HG02623 (cell line): ENCODE data around the gene MIS18BP1.
"Not testable (repeated sequence)": the region's sequence is repeated elsewhere in the genome, so short reads cannot be mapped to it uniquely, and the experiment has no call there.

Experiments used
- ATAC-seq: cut with Tn5 transposase; IDR thresholded peaks from one replicate; pipeline ENCODE4 v1.9.1; 2021; ENCODE audit warnings: moderate library complexity; ENCODE audit not compliant: unreplicated experiment

The MIS18BP1 gene

DNA sequence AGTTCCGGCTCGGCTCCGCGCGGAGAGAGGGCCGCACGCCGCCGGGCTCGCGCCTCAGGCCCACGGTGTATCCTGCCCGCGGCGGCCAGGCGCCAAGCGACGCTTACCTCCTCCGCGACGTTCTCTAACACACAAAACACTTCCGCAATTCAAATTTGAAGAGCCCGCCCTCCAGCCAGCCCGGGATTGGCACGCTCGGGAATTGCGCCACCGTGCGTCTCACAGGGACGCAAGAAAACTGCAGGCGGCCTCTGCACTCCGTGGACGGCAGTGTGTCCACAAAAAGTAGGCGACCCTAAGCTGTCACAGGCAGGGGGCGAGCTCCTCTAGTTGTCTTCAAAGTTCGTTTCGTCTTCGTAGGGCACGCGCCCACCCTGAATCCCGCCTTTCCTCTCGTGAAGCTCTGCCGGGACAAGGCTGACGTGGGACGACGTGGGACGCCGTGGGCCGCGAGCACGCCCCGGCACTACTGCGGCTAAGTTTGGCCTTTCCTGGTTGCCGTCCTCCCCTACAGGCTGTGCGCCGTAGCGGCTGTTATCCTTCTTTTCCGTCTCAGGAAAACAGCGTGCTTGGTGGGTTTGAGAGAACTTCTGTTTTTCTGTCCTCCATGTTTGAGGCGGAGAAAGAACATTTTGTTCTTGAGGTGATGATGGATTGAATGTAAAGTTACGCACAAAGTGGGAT is at the start of gene MIS18BP1:
Gene MIS18BP1, minus strand, starts transcription at position 133 of the 684 bp plus-strand sequence. CDS start 5,916 bp downstream, outside the sequence.
- peak; percentile 70 for ATAC-seq

DNA sequence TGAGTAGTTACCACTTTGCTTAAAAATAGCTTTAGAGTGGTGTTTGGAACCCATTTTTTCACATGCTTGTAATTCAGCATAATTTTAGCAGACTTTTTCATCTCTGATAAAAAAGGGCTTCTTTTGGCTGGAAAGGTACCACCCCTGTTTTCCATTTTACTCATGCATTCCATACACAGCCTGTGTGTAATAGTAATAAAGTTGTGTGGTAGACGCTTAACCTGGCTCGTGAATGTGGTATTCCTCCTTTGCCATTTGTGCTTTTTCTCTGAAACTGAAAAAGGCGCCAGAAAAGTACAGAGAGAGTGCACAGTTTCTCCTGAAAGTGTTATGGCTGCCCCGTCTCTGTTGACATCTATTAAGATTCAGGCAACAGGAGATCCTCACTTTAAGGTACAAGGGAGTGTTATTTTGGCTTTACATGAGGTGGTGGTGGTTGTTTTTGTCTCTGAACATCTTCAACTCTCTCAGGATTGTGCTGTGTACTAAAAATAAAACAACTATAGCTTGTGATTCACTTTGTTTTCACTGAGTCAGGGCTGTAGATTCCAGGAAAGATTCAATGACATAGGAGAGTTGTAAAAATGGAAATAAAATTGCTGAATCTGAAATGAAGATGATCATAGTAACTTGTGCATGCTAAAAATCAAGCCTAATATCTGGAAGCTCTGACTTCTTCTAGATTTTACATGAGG is 45.6 kb upstream of the MIS18BP1 start:
- ATAC-seq: no peak

DNA sequence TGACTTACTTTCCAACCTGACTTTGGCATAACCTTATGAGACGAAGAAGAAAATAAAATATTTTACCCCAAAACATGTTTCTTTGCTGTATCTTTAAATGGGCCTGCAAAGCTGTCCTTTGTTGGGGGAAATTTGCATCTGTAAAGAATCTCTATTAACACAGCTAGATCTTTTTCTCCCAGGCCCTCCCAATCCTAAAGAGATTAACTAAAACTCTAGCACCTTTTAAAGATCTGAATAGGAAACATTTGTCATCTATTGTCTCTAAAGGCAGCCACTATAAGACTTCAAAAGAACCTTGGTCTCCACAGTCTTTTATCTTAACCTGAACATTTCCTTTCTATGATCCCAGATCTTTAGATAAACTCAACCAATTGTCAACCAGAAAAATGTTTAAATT is 41.8 kb upstream of the MIS18BP1 start:
- ATAC-seq: not testable (repeated sequence)

DNA sequence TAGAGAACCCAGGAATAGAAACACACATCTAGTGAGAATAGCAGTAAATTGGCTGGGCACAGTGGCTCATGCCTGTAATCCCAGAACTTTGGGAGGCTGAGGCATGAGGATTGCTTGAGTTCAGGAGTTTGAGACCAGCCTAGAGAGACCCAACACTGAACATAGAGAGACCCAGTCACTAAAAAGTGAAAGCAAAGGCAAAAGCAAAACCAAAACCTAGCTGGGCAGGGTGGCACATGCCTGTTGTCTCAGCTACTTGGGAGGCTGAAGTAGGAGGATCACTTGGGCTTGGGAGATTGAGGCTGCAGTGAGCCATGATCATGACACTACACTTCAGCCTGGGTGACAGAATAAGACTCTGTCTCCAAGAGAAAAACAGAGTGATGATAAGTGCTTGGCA is 37.5 kb upstream of the MIS18BP1 start:
- ATAC-seq: no peak

DNA sequence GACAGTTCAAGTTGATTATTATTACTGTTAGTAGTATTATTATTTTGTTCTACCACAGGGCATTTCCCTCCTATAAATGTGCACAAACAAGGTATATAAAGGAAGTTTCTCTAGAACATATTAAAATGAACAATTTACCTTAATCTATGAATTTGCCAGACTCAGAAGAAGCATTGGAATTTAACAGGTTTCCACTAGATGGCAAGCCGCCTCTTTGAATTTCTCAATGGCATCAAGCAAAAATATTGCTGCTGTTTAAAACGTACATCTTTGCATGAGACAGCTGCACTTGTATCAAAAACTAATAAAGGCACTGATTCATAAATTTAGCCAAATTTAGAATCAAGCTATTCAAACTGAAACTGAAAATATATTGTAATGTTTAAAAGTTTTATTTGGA is 34.6 kb upstream of the MIS18BP1 start:
- no peak for ATAC-seq

DNA sequence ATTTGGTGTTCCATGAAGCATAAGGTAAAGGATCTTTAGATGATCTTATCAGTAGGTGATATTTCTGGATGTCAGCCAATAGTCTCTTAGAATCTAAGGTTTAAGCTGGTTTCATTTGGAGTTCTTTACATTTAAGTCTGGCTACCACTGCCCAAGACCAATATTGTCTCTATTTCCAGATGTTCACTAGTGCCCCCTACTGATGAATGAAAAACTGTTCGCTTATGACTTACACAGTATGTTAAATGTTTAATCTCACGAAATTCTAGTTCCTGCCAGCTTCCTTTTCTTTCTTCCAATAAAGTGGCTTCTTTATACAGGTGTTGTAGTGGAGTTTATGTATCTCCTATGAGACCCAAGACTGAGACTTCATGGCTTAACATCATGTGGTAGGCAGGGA is 31.8 kb upstream of the MIS18BP1 start:
- ATAC-seq: no peak

DNA sequence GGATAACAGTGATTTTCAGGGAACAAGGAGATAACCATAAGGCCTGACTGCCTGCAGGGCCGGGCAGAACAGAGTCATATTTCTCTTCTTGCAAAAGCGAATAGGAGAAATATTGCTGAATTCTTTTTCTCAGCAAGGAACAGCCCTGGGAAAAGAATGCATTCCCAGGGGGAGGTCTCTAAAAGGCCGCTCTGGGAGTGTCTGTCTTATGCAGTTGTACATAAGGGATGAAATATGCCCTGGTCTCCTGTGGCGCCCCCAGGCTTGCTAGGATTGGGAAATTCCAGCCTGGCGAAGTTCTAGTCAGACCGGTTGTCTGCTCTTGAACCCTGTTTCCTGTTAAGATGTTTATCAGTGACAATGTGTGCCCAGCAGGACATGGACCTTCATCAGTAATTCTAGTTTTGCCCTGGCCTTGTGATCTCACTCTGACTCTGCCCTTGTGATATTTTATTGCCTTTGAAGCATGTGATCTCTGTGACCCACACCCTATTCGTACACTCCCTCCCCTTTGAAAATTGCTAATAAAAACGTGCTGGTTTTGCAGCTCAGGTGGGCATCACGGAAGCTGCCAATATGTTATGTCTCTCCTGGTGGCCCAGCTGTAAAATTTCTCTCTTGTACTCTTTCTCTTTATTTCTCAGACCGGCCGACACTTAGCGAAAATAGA is 28.9 kb upstream of the MIS18BP1 start:
- not testable (repeated sequence) for ATAC-seq

DNA sequence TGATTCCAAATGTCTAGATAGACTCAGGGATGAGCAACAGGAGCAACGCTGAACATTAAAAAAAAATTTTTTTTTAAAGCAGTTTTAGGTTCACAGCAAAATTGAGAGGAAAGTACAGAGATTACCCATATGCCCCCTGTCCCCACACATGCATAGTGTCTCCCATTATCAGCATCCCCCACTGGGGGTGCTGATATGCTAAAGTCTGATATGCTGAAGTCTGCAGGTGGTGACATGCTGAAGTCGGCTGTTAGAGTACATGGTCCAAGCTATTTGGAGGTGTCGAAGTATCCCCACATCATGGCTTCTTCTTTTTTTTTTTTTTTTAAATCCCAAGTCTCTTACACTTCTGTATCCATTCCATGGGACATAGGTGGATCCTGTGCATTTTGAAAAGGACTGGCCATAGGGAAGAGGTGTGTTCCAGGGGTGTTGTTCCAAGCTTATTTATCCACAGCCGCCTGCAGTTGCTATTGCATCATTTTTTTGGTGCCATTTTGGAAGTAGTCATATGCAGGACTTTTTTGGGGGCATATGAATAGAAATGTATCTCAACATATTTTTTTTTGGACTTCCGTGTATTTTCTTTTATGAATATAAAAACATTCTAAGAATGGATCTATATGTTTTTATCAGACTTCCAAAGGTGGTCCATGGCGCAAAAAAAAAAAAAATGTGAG is 19.0 kb upstream of the MIS18BP1 start:
- ATAC-seq: no peak

DNA sequence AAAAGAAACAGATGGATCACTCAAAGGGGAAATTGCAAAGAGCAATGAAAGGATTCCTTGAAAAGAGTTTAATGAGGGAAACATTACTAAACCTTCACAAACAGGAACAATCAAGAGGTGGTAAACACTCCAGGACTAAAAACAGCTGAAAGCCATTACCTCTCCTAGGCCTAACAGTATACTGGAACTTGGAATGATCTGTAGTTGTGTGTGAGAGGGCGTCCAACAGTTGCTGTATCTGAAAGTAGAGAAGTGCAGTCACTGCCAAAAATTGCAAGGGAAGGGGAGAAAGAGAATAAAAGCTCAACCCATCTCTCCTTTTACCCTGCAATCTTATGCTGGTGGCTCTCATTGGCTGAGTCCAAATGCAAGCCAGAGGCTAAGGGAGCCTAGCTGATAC is 17.0 kb upstream of the MIS18BP1 start:
- ATAC-seq: no peak

DNA sequence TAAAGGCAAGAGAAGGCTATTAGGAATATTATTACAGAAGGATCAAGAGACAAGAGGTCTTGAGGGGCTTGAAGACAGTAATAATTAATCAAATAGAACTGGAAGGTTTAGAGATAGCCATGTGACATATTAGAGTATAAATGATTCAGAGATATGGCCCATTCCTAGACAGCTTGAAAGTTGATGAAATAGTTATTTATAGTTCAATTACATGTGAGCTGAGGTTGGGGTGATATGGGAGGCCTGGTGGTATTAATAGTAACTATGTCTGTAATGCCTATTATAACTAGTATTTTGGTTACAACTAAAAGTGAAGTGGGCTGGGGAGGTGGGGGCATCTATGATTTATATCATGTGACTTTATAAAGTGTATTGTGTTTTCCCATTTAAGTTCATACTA is 14.1 kb upstream of the MIS18BP1 start:
- no peak for ATAC-seq

DNA sequence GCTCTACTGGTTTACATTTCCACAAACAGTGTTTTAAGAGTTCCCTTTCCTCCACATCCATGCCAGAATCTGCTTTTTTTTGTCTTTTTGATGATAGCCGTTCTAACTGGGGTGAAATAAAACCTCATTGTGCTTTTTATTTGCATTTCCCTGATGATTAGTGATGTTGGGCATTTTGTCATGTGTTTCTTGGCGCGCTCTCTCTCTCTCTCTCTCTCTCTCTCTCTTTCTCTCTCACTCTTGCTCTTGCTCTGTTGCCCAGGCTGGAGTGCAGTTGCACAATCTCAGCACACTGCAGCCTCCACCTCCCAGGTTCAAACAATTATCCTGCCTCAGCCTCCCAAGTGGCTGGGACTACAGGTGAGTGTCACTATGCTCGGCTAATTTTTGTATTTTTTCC is 9.6 kb upstream of the MIS18BP1 start:
- ATAC-seq: no peak

DNA sequence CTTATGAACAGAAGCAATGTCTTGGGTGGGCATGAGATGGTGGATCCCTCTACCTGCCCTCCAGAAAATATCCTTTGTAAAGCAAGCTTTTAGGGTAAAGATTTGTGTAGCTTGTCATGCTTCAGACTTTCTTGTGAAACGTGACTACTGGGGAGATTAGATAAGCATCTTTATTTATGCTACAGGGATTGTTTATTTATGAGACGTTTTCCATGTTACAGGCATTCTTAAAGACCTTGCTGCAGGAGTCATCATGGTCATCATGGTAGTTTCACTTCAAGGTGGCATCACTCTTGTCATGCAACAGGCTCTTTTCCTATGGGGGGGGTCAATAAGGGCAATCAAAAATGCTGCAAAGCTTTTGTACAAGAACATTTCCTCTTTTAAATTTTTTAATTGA is 8.2 kb upstream of the MIS18BP1 start:
- no peak for ATAC-seq

DNA sequence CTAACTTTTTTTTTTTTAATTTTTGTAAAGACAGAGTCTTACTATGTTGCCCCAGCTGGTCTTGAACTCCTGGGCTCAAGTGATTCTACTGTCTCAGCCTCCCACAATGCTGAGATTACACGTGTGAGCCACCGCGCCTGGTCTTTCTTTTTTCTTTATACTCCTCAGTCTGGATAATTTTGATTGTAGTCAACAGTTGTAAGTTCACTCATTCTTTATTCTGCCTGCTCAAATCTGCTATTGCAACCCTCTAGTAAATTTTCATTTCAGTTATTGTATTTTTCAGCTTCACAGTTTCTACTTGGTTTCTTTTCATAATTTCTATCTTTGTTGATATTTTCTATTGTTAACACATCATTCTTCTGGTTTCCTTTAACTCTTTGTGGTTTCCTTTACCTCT is 5.8 kb upstream of the MIS18BP1 start:
- no peak for ATAC-seq

DNA sequence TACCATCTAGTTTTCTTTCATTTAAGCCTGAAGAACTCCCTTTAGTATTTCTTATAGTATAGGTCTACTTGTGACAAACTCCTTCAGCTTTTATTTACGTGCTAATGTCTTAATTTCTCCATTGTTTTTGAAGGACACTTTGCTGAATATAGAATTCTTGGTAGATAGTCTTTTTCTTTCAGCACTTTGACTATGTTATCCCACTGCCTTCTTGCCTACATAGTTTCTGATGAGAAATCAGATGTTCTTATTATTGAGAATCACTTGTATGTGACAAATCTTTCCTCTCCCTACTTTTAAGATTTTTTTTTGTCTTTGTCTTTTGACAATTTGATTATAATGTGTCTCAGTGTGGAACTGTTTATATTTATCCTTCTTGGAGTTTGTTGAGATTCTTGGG is 5.1 kb upstream of the MIS18BP1 start:
- no peak for ATAC-seq

DNA sequence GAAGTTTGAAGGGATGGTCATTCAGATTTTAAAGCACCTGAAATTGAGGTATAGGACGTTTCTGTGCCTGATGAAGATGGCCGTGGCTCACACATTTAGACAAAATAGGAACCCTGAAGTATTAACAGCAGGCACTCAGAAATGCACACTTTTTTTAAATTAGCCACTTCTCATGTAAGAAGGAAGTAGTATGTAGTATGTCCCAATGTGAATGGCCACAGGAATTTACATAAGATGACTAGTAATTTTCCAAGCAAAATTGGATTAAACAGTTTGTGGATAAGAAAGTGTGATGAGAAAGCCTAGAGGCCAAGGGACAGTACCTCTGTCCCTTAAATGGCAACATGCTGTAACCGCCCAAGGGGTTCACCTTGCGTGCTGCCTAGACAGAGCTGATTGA is 1.8 kb upstream of the MIS18BP1 start:
- no peak for ATAC-seq

DNA sequence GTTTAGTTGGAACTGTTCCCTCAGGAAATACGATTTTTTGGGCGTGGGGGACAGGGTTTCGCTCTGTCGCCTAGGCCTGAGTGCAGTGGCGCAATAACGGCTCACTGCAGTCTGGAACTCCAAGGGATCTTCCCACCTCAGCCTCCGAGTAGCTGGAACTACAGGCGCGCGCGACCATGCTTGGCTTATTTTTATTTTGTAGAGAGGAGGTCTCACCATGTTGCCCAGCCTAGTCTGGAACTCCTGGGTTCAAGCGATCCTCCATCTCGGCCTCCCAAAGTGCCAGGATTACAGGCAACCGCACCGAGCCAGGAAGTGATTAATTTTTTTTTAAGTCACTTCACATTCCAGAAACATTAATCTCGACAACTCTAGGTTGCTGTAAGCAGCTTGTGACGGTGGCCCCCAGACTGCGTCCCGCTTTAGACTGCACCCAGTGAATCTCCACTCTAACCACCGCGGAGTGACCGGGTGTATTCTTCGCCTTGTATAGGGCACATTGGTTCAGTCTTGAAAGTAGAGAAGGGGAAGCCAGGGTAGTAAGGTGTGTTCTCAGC is 830 bp upstream of the MIS18BP1 start:
- no peak for ATAC-seq

DNA sequence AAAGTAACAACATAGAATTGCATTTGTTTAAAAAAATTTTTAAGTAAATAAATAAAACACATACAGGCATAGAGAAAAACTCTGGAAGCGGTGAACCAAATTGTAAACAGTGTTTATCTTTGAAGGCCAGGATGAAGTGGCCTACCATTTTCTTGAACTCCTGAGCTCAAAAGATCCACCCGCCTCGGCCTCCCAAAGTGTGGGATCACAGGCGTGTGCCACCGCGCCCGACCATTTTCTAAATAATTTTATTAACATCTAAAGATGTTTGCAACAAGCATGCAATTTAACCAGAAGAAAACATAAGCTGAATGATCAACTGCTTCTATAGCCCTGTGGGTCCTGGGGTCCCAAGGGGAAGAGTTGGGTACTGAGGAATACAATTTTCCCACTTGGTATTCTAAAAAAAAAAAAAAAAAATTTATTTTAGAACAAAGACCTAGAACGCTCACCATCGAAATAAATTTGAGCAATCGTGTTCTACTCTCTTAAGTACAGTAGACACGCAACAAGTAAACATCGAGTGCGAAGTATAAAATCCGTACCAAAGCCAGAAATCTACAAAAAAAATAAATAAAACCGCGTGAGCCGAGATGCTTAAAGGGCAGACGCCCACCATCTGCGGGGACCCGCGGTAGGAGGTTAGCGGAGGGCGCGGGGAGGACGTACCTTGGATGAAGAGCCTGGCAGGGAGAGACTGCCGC is 484 bp downstream of the MIS18BP1 start:
- no peak for ATAC-seq

DNA sequence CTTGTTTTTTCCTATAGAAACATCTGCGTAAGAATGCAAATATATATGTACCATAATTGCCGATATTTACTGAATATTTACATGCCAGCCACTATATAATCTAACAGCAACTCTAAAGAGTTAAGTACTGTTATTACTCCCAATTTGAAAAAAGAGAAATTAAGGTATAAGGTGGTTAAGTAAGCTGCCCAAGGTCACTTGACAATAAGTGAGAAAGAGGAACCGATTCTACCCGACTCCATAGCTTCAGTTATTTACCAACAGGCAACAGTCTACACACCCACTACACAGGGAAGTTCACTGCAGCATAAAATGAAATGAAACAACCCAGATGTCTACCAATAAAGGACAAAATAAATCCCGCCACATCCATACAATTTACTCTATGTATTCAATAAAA is 1.1 kb downstream of the MIS18BP1 start:
- peak; percentile 56 for ATAC-seq

DNA sequence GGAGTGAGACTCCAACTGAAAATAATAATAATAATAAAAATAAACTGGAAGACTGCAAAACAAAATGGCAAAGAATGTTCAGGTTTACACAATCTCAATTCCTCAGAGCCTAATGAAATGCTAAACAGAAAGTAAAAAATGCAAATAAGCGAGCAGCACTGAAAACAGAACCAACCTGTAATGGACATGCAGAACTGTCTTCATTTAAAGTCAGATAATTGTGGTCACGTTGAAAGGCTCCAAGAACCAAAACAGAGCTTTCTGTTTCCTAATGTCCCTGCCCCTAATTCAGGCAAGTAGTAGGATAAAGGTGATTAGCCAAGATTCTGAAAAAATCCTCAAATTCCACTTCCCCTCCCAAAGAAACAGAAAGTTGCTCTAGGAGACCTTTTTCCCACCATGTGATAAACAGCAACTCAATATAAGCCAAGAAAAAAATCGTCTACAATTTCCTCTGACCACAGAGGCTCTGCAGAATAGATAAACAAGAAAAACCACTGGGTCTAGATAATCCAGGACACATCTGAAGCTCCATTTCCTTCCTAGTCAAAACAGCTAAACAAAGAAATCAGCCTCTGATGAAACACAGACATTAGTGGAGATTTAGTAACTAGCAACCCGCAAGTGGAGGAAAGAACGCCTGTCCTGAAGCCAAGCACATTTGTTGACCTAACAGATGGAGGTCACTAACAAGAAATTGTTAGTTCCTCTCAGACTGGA is 3.0 kb downstream of the MIS18BP1 start:
- peak; percentile 17 for ATAC-seq

DNA sequence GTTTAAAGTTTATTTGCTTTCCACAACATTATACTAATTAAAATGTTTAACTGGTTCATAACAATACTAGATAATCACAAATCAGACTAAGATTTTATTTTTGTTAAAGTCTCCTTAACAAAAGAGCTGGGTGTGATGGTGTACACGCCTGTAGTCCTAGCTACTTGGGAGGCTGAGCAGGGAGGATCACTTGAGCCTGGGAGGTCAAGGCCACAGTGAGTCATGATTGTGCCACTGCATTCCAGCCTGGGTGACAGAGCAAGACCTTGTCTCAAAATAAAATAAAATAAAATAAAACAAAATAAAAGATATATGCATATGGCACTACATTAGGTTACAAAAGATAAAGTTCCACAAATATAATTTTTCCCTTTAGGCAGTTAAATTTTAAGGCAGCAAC is 5.6 kb downstream of the MIS18BP1 start:
- ATAC-seq: no peak
